Esophagus (tissue), 2 donors: ENCODE results near the gene SORCS2. TPM values are rescaled to one million over a fixed set of nuclear protein-coding genes. Genes with fewer than 3 reads are reported as not detected.

Experiments used
- H3K27ac ChIP-seq, 2 donors: one replicate each; pipeline ENCODE4 v1.5.1; 2013; ENCODE audit warnings: low read depth in 2 of 2, mild to moderate bottlenecking in 2 of 2, inconsistent platforms in 1 of 2, low read length in 1 of 2, moderate library complexity in 1 of 2
- H3K27me3 ChIP-seq, 2 donors: one replicate each; pipeline ENCODE4 v1.6.1; 2013; ENCODE audit warnings: low read length in 2 of 2, control low read depth in 1 of 2, mild to moderate bottlenecking in 1 of 2; ENCODE audit not compliant: insufficient read depth in 2 of 2, control insufficient read depth in 1 of 2
- H3K36me3 ChIP-seq, 2 donors: one replicate each; pipeline ENCODE4 v1.6.1; 2013; ENCODE audit warnings: low read length in 1 of 2; ENCODE audit not compliant: control insufficient read depth in 2 of 2, insufficient read depth in 2 of 2
- H3K4me1 ChIP-seq, 2 donors: one replicate each; pipeline ENCODE4 v1.6.1; 2013; ENCODE audit warnings: low read length in 1 of 2; ENCODE audit not compliant: control insufficient read depth in 2 of 2, insufficient read depth in 2 of 2
- H3K4me3 ChIP-seq, 2 donors: one replicate each; pipeline ENCODE4 v1.5.1; 2013; ENCODE audit warnings: low read length in 2 of 2, mild to moderate bottlenecking in 2 of 2, low read depth in 1 of 2, moderate library complexity in 1 of 2
- H3K9me3 ChIP-seq, 2 donors: one replicate each; pipeline ENCODE4 v1.6.1; 2013; ENCODE audit warnings: mild to moderate bottlenecking in 2 of 2, low read depth in 1 of 2, low read length in 1 of 2, moderate library complexity in 1 of 2; ENCODE audit not compliant: control insufficient read depth in 2 of 2, insufficient read depth in 1 of 2
- WGBS, 2 donors: extraction: QIAGEN DNeasy Blood & Tissue Kit; methylation state at CpG; one replicate each; pipeline ENCODE4 v1.1.7; 2013; 5-methylcytosine and 5-hydroxymethylcytosine counted together
- polyA plus RNA-seq, 2 donors: library from polyadenylated mRNA; stranded (reverse); fragments of 200-250 nt; gene quantifications; one replicate each; pipeline ENCODE4 v1.2.3, GENCODE V29; 2013
- donor health status: healthy with polysubstance abuse.
- donor health status: Bipolar disorder and iron deficiency.

SORCS2 gene
- polyA plus RNA-seq, 2 donors = 1.1 to 1.2 TPM

- no peaks in the 10 kb centered on the region for H3K27me3 ChIP-seq
- H3K4me1 ChIP-seq = peaks cover 0 to 5% of the 10 kb centered on the region in 2 donors
- no peak overlapping the region for H3K4me3 ChIP-seq
- H3K36me3 ChIP-seq = peaks cover 0 to 6% of the 10 kb centered on the region in 2 donors
- H3K9me3 ChIP-seq = no peaks in the 10 kb centered on the region
- WGBS, 2 donors = 89% methylated on average over 11 of the region's 11 CpGs
- H3K27ac ChIP-seq = no peak overlapping the region
Measured at GRCh38 chr4:7758476-7758875, 566.1 kb downstream of the SORCS2 start.

GRCh38 chr4:7759216-7759615, 566.9 kb downstream of the SORCS2 start:
- Histone ChIP-seq H3K9me3 (no peaks in the 10 kb centered on the region), H3K27me3 (no peaks in the 10 kb centered on the region), H3K4me1 (peaks cover 0 to 4% of the 10 kb centered on the region in 2 donors), H3K4me3 (no peak overlapping the region), H3K27ac (no peak overlapping the region), H3K36me3 (peaks cover 0 to 8% of the 10 kb centered on the region in 2 donors)
- 71 to 73% methylated on average over 12 of the region's 12 CpGs for WGBS, 2 donors

- no peak overlapping the region for H3K4me3 ChIP-seq
- 85 to 87% methylated on average over 7 of the region's 7 CpGs for WGBS, 2 donors
- H3K4me1 ChIP-seq = peaks cover 0 to 1% of the 10 kb centered on the region in 2 donors
Measured at GRCh38 chr4:7759635-7760034, 567.3 kb downstream of the SORCS2 start.

GRCh38 chr4:7760228-7760627, 567.9 kb downstream of the SORCS2 start:
- Histone ChIP-seq H3K27ac (no peak overlapping the region), H3K4me1 (no peaks in the 10 kb centered on the region), H3K27me3 (no peaks in the 10 kb centered on the region), H3K4me3 (no peak overlapping the region), H3K9me3 (no peaks in the 10 kb centered on the region), H3K36me3 (peaks cover 0 to 11% of the 10 kb centered on the region in 2 donors)
- WGBS, 2 donors = 78 to 87% methylated on average over 9 of the region's 9 CpGs

More at GRCh38 chr4:7759635-7760034, 567.3 kb downstream of the SORCS2 start:
- Histone ChIP-seq H3K36me3 (peaks cover 0 to 10% of the 10 kb centered on the region in 2 donors), H3K27ac (peak overlapping the region in 1 of 2 donors; percentile 8), H3K27me3 (no peaks in the 10 kb centered on the region), H3K9me3 (no peaks in the 10 kb centered on the region)

- Histone ChIP-seq H3K27me3 (no peaks in the 10 kb centered on the region), H3K36me3 (peaks cover 0 to 13% of the 10 kb centered on the region in 2 donors), H3K9me3 (no peaks in the 10 kb centered on the region), H3K4me1 (no peaks in the 10 kb centered on the region), H3K4me3 (no peak overlapping the region), H3K27ac (no peak overlapping the region)
- WGBS, 2 donors = 87 to 90% methylated on average over 16 of the region's 16 CpGs
Measured at GRCh38 chr4:7760706-7761105, 568.4 kb downstream of the SORCS2 start.

GRCh38 chr4:7761312-7761711, 569.0 kb downstream of the SORCS2 start:
- Histone ChIP-seq H3K4me3 (no peak overlapping the region), H3K27ac (no peak overlapping the region), H3K36me3 (peaks cover 0 to 15% of the 10 kb centered on the region in 2 donors), H3K27me3 (no peaks in the 10 kb centered on the region), H3K9me3 (no peaks in the 10 kb centered on the region), H3K4me1 (no peaks in the 10 kb centered on the region)
- WGBS, 2 donors = 86 to 90% methylated on average over 11 of the region's 11 CpGs

- peaks cover 0 to 18% of the 10 kb centered on the region in 2 donors for H3K36me3 ChIP-seq
- H3K27me3 ChIP-seq = no peaks in the 10 kb centered on the region
- H3K4me1 ChIP-seq = no peaks in the 10 kb centered on the region
- no peak overlapping the region for H3K4me3 ChIP-seq
- peak overlapping the region in 1 of 2 donors; percentile 44 for H3K27ac ChIP-seq
- H3K9me3 ChIP-seq = no peaks in the 10 kb centered on the region
- WGBS, 2 donors = 39 to 55% methylated on average over 12 of the region's 12 CpGs
Measured at GRCh38 chr4:7761720-7762119, 569.4 kb downstream of the SORCS2 start.

GRCh38 chr4:7762376-7763030, 570.2 kb downstream of the SORCS2 start:
- Histone ChIP-seq H3K9me3 (no peaks in the 10 kb centered on the region), H3K27ac (peak overlapping the region in 1 of 2 donors; percentile 44), H3K4me1 (no peaks in the 10 kb centered on the region), H3K4me3 (no peak overlapping the region), H3K36me3 (peaks cover 0 to 22% of the 10 kb centered on the region in 2 donors), H3K27me3 (no peaks in the 10 kb centered on the region)
- WGBS, 2 donors = 81 to 88% methylated on average over 15 of the region's 15 CpGs

GRCh38 chr4:7763106-7763505, 570.8 kb downstream of the SORCS2 start:
- Histone ChIP-seq H3K9me3 (no peaks in the 10 kb centered on the region), H3K4me3 (no peak overlapping the region), H3K27ac (no peak overlapping the region), H3K27me3 (no peaks in the 10 kb centered on the region), H3K36me3 (peaks cover 0 to 22% of the 10 kb centered on the region in 2 donors), H3K4me1 (no peaks in the 10 kb centered on the region)
- 91 to 93% methylated on average over 16 of the region's 16 CpGs for WGBS, 2 donors

GRCh38 chr4:7763788-7764187, 571.5 kb downstream of the SORCS2 start:
- no peaks in the 10 kb centered on the region for H3K27me3 ChIP-seq
- peaks cover 0 to 22% of the 10 kb centered on the region in 2 donors for H3K36me3 ChIP-seq
- 83 to 87% methylated on average over 10 of the region's 10 CpGs for WGBS, 2 donors
- no peaks in the 10 kb centered on the region for H3K9me3 ChIP-seq
- no peaks in the 10 kb centered on the region for H3K4me1 ChIP-seq
- no peak overlapping the region for H3K27ac ChIP-seq
- no peak overlapping the region for H3K4me3 ChIP-seq
